Ovary (tissue), 9 donors: ENCODE data around the gene TNNT3. TPM values are rescaled to one million over a fixed set of nuclear protein-coding genes. Genes with fewer than 3 reads are reported as not detected.

Experiments used
- DNase-seq, 5 donors: peaks; one replicate each; pipeline ENCODE4 v3.0.0-alpha.2; 2019 to 2020
- H3K27ac ChIP-seq, 2 donors: fragments of 200-600 bp; one replicate each; pipeline versions ENCODE4 v1.5.1 to v1.8.0; 2019 to 2022
- H3K27me3 ChIP-seq: fragments of 200-600 bp; one replicate; pipeline ENCODE4 v1.8.0; 2022
- H3K36me3 ChIP-seq: fragments of 200-600 bp; sonication (generic); one replicate; pipeline ENCODE4 v1.5.1; 2019
- H3K4me1 ChIP-seq: one replicate; pipeline ENCODE4 v1.8.1; 2013; ENCODE audit warnings: mild to moderate bottlenecking, moderate library complexity; ENCODE audit not compliant: insufficient read depth
- H3K4me3 ChIP-seq: fragments of 200-600 bp; sonication (generic); one replicate; pipeline ENCODE4 v1.5.1; 2017
- H3K9me3 ChIP-seq, 2 donors: fragments of 200-600 bp in 1 of 2; sonication (generic) in 1 of 2; one replicate each; pipeline versions ENCODE4 v1.5.1 to v1.8.1; 2013 to 2019; ENCODE audit warnings: mild to moderate bottlenecking in 1 of 2, moderate library complexity in 1 of 2
- EP300 ChIP-seq: sonication (generic); formaldehyde crosslinking; IDR thresholded peaks from one replicate; pipeline ENCODE4 v1.6.1; 2017; ENCODE audit warnings: antibody characterized with exemption
- POLR2A ChIP-seq: fragments of 450-650 bp; IDR thresholded peaks from one replicate; pipeline ENCODE4 v1.6.1; 2017; ENCODE audit warnings: antibody characterized with exemption, mild to moderate bottlenecking, moderate library complexity
- WGBS, 3 donors: extraction: QIAGEN DNeasy Blood & Tissue Kit in 1 of 3; methylation state at CpG; one replicate each; pipeline versions ENCODE4 v1.1.5 to v1.1.7; 2013 to 2017; 5-methylcytosine and 5-hydroxymethylcytosine counted together
- intact Hi-C, 4 donors: fragments of 100-400 bp; cut with DNase I; formaldehyde crosslinking; loops; one replicate each; pipeline versions ENCODE4 v1.11.0 to v1.15.1; 2022 to 2023
- polyA plus RNA-seq, 2 donors: library from polyadenylated mRNA; stranded (reverse); fragments of 200-250 nt in 1 of 2; fragments of 350-450 nt in 1 of 2; fragmentation: Illumina TruSeq in 1 of 2; extraction: RNeasy Lipid Tissue Mini Kit (QIAGEN cat#74804) in 1 of 2; gene quantifications; one replicate each; pipeline ENCODE4 v1.2.3, GENCODE V29; 2013 to 2014
- total RNA-seq, 7 donors: library from RNA; depleted of rRNA in 2 of 7; stranded (reverse); fragments of >200 nt in 2 of 7; fragmentation: NEBNext Ultra II Directional in 3 of 7; extraction: Animal tissue kit (Norgen Biotek cat#: 25700) in 3 of 7; gene quantifications; one replicate each; pipeline versions ENCODE4 v1.1.0 to v1.2.4, GENCODE V29; 2016 to 2023
- TF ChIP-seq, protein P1 (sequence below), 3 donors: fragments of 450-650 bp in 2 of 3; fragments of 200-600 bp in 1 of 3; IDR thresholded peaks; one replicate each; pipeline versions ENCODE4 v1.5.1 to v1.8.0; 2016 to 2022; ENCODE audit warnings: antibody characterized with exemption in 3 of 3, mild to moderate bottlenecking in 1 of 3
- donor health status: DM: no; HTN: no; CAD: no; lungs with moderate emphysema.
- donor health status: DM: no; HTN: no; CAD: no.
- donor health status: Bipolar disorder and iron deficiency.
- donor health status: DM: yes; HTN: yes; CAD: no.
- donor health status: DM: no; HTN: no; CAD: no.
- donor health status: DM: yes; HTN: yes; CAD: no.

TNNT3 gene
- total and polyA plus RNA-seq, 9 donors: 0.22 to 9.0 (median 2.0) TPM; not detected in 3

DNA sequence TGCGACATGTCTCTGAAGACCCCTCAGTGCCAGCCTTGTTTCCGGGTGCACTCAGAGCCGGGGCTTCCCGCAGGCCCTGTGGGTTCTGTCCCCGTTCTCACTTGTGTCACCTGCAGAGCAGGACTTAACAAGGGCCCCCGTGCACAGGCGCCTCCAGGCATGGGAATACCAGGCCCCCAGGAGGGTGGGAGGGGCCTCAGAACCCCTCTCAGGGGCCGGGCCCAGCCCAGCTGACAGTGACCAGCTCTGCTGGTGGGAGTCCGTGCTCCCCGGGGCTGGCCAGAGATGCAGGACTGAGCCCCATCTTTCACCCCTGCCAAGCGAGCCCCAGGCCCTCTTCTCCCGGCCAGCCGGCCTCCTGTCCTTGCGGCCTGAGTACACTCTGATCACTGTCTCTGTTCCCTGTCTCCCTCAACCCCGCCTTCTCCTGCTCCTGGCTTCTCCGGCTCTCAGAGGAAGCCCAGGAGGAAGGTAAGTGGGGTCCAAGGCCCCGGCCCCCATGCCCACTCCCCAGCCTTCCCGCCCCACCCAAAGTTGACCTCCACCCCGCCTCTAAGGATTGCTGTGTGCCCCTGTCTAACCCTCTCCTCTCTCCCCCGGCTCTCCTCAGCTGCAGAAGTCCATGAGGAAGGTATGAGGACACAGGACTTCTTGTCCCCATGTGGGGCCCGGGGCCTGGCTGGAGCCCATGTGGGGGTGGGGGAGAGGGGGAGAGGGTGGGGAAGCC, 5.3 kb downstream of the TNNT3 start:
- TF ChIP-seq, protein P1, sequence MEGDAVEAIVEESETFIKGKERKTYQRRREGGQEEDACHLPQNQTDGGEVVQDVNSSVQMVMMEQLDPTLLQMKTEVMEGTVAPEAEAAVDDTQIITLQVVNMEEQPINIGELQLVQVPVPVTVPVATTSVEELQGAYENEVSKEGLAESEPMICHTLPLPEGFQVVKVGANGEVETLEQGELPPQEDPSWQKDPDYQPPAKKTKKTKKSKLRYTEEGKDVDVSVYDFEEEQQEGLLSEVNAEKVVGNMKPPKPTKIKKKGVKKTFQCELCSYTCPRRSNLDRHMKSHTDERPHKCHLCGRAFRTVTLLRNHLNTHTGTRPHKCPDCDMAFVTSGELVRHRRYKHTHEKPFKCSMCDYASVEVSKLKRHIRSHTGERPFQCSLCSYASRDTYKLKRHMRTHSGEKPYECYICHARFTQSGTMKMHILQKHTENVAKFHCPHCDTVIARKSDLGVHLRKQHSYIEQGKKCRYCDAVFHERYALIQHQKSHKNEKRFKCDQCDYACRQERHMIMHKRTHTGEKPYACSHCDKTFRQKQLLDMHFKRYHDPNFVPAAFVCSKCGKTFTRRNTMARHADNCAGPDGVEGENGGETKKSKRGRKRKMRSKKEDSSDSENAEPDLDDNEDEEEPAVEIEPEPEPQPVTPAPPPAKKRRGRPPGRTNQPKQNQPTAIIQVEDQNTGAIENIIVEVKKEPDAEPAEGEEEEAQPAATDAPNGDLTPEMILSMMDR (IDR thresholded peaks at IDR 0.05): no peak
- TF ChIP-seq POLR2A (no peak), EP300 (no peak)
- intact Hi-C loops: loop anchor here in 3 of 4 donors (5.0 to 10.0 kb wide), 4 partner anchors 43 to 230 kb away; partner anchors contain the start of gene KRTAP5-6 (in 1 of the 3)
- peaks cover 4% of the 10 kb centered on the region for H3K4me1 ChIP-seq
- no peaks in the 10 kb centered on the region for H3K36me3 ChIP-seq
- H3K27me3 ChIP-seq: no peaks in the 10 kb centered on the region
- no peaks in the 10 kb centered on the region for H3K9me3 ChIP-seq
- WGBS, 3 donors: 88 to 90% (median 88%) methylated on average over 20 to 21 of the region's 21 CpGs
- no peak overlapping the region for H3K4me3 ChIP-seq
- DNase-seq: peak in 1 of 5 donors; percentile 37
- no peak overlapping the region for H3K27ac ChIP-seq

DNA sequence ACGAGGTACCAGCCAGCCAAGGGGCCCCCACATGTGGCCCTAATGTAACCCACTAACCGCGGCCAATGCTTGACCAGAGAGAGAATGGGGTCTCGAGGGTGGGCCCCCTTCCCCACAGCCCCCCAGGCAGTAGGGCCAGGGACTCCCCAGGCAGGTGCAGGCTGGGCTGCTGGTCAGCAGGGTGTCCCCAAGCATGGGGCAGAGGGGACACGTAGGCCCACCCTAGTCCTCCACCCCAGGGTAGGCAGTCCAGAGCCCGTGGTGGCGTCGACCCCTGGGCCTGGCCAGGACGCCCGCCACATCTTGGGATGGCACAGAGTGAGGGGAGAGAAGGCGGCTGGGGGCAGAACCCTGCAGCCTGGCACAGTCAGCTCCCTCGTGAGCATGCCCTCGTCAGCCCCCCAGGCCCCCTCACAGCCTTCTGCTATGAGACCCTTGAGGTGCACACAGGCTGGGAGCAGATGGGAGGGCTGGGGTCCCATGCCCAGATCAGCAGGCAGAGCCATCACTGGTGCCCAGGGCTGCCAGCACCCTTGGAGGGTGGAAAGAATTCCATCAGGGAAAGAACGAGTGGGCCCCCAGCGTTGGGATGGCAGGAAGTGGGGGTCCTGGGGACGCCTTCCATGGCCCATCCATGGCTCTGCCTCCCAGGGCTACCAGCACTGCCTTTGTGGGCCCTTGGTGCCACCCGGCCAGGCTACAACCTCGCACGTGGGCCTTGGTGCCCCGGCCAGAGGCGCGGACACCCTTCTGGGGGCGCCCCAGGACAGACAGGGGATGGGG, 6.1 kb downstream of the TNNT3 start:
- no peak for DNase-seq

DNA sequence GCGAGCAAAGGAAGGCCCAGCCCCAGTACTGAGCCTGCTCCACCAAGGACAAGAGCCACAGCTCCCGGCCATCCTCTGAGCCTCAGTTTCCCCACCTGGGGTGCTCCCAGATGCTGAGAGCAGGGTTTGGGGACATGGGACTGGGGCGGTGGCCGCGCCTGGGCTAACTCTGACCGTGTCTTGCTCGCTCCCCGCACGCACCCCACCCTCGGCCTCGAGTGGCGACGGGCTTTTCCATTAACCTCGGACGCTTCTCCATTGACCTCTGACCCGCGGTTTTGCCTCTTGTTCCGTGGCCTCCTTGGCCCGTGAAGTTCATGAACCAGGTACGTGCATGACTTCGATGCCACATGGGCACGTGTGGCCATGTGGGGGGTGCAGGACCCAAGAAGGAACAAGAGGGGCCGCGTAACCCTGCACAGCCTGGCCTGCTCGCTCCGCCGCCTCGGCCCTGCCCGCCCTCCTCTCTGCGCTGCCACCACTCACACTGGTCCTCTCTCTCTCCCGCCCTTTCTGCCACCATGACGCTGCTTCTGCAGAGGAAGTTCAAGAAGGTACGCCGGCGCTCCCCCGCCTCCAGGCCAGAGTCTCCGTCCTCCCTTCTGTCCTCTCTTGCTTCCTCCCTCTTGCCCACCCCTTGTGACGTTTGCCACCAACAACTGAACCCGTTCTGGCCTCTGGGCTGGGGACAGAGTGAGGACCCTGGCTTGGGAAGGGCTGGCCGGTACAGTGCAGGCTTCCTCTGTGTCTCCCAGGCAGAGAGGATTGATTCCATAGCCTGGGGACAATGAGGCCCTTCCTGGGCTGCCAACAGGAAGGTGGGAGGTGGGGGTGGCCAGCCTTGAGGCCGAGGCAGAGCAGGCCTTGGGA, 6.9 kb downstream of the TNNT3 start:
- no peaks in the 10 kb centered on the region for H3K27me3 ChIP-seq
- no peaks in the 10 kb centered on the region for H3K36me3 ChIP-seq
- H3K27ac ChIP-seq: no peak overlapping the region
- no peak overlapping the region for H3K4me3 ChIP-seq
- 90 to 92% (median 90%) methylated on average over 41 of the region's 41 CpGs for WGBS, 3 donors
- intact Hi-C loops: loop anchor here in 2 of 4 donors (10.0 kb wide), 3 partner anchors 218 to 232 kb away; partner anchors contain the start of gene KRTAP5-6 (in 1 of the 2)
- peaks cover 5% of the 10 kb centered on the region for H3K4me1 ChIP-seq
- TF ChIP-seq, protein P1 (IDR thresholded peaks at IDR 0.05): no peak
- TF ChIP-seq EP300 (no peak), POLR2A (no peak)
- H3K9me3 ChIP-seq: no peaks in the 10 kb centered on the region
- peak in 1 of 5 donors; percentile 34 for DNase-seq

More for the DNA sequence above, 6.1 kb downstream of the TNNT3 start:
- Histone ChIP-seq H3K4me1 (peaks cover 4% of the 10 kb centered on the region), H3K36me3 (no peaks in the 10 kb centered on the region), H3K27ac (no peak overlapping the region), H3K4me3 (no peak overlapping the region), H3K9me3 (no peaks in the 10 kb centered on the region), H3K27me3 (no peaks in the 10 kb centered on the region)
- WGBS, 3 donors: 88 to 97% (median 95%) methylated on average over 21 to 23 of the region's 23 CpGs
- TF ChIP-seq, protein P1 (IDR thresholded peaks at IDR 0.05): no peak
- TF ChIP-seq POLR2A (no peak), EP300 (no peak)
- intact Hi-C loops: loop anchor here in 2 of 4 donors (10.0 kb wide), 3 partner anchors 219 to 231 kb away; partner anchors contain the start of gene KRTAP5-6 (in 1 of the 2)
